ENCODE data around the gene ZG16B.

DNA sequence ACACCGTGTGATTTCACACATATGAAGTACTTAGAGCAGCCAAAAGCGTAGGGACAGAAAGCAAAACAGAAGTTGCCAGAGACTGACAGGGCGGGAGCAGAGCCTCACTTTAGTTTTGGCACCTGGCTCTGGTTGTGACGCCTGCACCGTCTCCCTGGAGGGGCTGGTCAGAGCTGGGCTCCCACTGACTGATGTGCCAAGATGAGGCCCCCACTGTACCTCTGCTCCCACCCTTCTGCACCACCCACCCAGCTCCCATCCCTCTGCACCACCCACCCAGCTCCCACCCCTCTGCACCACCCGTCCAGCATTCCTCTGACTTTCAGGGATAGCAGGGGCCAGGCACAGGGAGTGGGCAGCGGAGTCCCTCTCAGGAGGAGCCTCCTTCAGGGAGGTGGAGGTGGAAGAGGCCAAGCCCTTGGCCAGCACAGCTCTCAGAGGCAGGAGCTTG is 16.3 kb upstream of the ZG16B start:
- TF ChIP-seq, protein P1, sequence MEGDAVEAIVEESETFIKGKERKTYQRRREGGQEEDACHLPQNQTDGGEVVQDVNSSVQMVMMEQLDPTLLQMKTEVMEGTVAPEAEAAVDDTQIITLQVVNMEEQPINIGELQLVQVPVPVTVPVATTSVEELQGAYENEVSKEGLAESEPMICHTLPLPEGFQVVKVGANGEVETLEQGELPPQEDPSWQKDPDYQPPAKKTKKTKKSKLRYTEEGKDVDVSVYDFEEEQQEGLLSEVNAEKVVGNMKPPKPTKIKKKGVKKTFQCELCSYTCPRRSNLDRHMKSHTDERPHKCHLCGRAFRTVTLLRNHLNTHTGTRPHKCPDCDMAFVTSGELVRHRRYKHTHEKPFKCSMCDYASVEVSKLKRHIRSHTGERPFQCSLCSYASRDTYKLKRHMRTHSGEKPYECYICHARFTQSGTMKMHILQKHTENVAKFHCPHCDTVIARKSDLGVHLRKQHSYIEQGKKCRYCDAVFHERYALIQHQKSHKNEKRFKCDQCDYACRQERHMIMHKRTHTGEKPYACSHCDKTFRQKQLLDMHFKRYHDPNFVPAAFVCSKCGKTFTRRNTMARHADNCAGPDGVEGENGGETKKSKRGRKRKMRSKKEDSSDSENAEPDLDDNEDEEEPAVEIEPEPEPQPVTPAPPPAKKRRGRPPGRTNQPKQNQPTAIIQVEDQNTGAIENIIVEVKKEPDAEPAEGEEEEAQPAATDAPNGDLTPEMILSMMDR (IDR thresholded peaks at IDR 0.05): no peak
- TF ChIP-seq EZH2 (IDR thresholded peaks at IDR 0.05): no peak
